Endothelial cell (in vitro differentiated cells): Measurements from ENCODE around the gene GNAZ. TPM values are rescaled to one million over a fixed set of nuclear protein-coding genes. Genes with fewer than 3 reads are reported as not detected.

Experiments
- DNase-seq: peaks from one replicate; pipeline ENCODE4 v3.0.0; 2021; ENCODE audit warnings: low spot score
- H3K27ac Mint-ChIP-seq: one replicate; pipeline ENCODE4 v1.8.0; 2021; ENCODE audit warnings: mixed read lengths, inconsistent platforms; ENCODE audit not compliant: unreplicated experiment
- H3K27me3 Mint-ChIP-seq: one replicate; pipeline ENCODE4 v1.8.0; 2021; ENCODE audit warnings: mild to moderate bottlenecking, moderate library complexity, mixed read lengths, inconsistent platforms; ENCODE audit not compliant: unreplicated experiment
- H3K36me3 Mint-ChIP-seq: one replicate; pipeline ENCODE4 v1.8.0; 2021; ENCODE audit warnings: mild to moderate bottlenecking, low read depth, mixed read lengths, inconsistent platforms; ENCODE audit not compliant: unreplicated experiment
- H3K4me1 Mint-ChIP-seq: one replicate; pipeline ENCODE4 v1.8.0; 2021; ENCODE audit warnings: mild to moderate bottlenecking, mixed read lengths, inconsistent platforms; ENCODE audit not compliant: unreplicated experiment
- H3K4me3 Mint-ChIP-seq: one replicate; pipeline ENCODE4 v1.8.0; 2021; ENCODE audit warnings: mild to moderate bottlenecking, mixed read lengths, inconsistent platforms; ENCODE audit not compliant: unreplicated experiment
- H3K9me3 Mint-ChIP-seq: one replicate; pipeline ENCODE4 v1.8.0; 2021; ENCODE audit warnings: mixed read lengths, inconsistent platforms; ENCODE audit not compliant: unreplicated experiment
- total RNA-seq: library from RNA; stranded (reverse); fragmentation: NEBNext Ultra II Directional; extraction: Animal tissue kit (Norgen Biotek cat#: 25700); gene quantifications from one replicate; pipeline ENCODE4 v1.2.1, GENCODE V29; 2021; ENCODE audit not compliant: unreplicated experiment
- TF ChIP-seq, protein P1 (sequence below): fragments of 200-600 bp; sonication (generic); IDR thresholded peaks from one replicate; pipeline ENCODE4 v1.5.0; 2021; ENCODE audit warnings: antibody characterized with exemption; ENCODE audit not compliant: unreplicated experiment

GNAZ gene
- total RNA-seq, 1 donor from 2014 or later, result 0.21 TPM

DNA sequence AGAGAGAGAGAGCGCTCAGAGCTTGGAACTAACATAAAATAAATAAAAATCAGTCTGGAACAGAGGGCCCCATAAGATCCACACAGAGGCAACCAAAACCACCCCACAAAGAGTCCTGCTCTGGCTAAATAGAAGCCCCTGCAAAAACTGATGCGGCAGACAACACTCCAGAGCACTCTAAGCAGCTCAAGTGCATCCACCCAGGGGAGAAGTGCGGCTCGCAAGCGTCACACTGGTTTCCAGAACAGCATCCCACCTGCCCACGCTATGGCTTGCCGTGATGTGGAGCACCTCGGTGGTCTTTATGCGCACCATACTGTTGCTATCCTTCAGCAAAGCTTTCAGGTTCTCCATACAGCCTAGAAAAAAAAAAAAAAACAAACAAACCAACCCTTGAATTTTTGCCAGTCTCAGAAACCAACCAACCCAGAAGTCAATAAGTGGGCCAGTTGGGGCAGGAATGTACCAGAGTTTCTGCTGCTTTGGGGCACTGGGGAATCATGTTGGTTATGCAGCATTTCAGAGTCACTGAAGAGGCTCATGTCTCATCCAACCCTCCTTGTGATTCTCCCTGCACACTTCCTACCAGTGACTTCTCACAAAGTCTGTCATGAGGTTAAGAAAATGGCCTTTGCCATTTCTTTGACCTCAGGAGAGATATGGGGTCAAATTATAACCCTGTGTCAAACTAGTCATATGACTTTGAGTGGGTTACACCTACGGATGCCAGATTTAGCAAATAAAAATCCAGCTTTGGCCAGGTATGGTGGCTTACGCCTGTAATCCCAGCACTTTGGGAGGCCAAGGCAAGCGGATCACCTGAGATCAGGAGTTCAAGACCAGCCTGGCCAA is 68.5 kb downstream of the GNAZ start:
- no peaks in the 10 kb centered on the region for H3K36me3 Mint-ChIP-seq
- H3K27me3 Mint-ChIP-seq, result peaks cover 9% of the 10 kb centered on the region
- DNase-seq, result no peak
- peaks cover 16% of the 10 kb centered on the region for H3K4me1 Mint-ChIP-seq
- no peak overlapping the region for H3K27ac Mint-ChIP-seq
- no peaks in the 10 kb centered on the region for H3K9me3 Mint-ChIP-seq
- no peak overlapping the region for H3K4me3 Mint-ChIP-seq
- TF ChIP-seq, protein P1, sequence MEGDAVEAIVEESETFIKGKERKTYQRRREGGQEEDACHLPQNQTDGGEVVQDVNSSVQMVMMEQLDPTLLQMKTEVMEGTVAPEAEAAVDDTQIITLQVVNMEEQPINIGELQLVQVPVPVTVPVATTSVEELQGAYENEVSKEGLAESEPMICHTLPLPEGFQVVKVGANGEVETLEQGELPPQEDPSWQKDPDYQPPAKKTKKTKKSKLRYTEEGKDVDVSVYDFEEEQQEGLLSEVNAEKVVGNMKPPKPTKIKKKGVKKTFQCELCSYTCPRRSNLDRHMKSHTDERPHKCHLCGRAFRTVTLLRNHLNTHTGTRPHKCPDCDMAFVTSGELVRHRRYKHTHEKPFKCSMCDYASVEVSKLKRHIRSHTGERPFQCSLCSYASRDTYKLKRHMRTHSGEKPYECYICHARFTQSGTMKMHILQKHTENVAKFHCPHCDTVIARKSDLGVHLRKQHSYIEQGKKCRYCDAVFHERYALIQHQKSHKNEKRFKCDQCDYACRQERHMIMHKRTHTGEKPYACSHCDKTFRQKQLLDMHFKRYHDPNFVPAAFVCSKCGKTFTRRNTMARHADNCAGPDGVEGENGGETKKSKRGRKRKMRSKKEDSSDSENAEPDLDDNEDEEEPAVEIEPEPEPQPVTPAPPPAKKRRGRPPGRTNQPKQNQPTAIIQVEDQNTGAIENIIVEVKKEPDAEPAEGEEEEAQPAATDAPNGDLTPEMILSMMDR, result no peak

DNA sequence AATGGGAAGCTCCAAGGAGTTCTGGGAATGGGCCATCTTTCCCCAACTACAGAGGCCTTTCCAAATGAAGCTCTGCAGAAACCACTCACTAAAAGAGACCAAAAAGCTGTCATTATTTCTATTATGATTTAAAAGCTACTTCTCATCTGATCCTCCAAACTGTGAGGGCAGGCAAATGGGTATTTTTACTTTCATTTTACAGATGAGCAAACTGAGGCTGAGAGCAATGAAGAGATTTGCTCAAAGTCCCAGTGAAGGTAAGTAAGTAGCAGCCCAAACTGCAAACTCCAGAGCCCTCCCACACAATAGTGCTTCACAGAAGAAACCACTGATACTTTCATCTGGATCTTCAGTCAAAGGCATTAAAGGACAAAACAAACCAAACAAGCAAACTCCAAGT is 70.1 kb downstream of the GNAZ start:
- no peak for DNase-seq
- Mint-ChIP-seq H3K4me1 (peaks cover 16% of the 10 kb centered on the region), H3K9me3 (no peaks in the 10 kb centered on the region), H3K27me3 (peaks cover 11% of the 10 kb centered on the region), H3K27ac (no peak overlapping the region), H3K4me3 (no peak overlapping the region), H3K36me3 (no peaks in the 10 kb centered on the region)
- TF ChIP-seq, protein P1, result no peak

DNA sequence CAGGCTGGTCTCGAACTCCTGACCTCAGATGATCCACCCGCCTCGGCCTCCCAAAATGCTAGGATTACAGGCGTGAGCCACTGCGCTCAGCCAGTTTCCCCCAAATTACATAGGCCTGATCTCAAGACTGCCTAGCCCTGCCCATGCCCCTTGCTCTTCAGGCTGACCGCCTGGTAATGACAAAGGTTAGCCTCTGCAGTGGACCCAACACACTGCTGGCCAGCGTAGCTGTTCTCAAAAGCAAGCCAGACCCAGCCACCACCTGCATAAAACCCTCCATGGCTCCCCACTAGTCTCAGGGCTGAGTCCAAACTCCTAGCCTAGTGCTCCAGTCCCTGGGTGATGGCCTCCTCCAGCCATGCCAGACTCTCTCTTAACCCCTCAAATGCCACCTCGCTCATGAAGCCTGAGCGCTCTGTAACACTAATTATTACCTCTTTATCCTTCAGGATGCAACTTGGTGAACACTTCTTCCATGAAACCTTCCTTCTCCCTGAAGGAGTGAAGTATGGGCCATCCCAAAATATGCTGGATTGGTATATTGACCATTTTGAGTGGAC is 72.3 kb downstream of the GNAZ start:
- Mint-ChIP-seq H3K9me3 (no peaks in the 10 kb centered on the region), H3K4me1 (peaks cover 19% of the 10 kb centered on the region), H3K4me3 (peak overlapping the region; percentile 66), H3K27me3 (peaks cover 11% of the 10 kb centered on the region), H3K36me3 (no peaks in the 10 kb centered on the region), H3K27ac (peak overlapping the region; percentile 90)
- TF ChIP-seq, protein P1, result no peak
- DNase-seq, result no peak

DNA sequence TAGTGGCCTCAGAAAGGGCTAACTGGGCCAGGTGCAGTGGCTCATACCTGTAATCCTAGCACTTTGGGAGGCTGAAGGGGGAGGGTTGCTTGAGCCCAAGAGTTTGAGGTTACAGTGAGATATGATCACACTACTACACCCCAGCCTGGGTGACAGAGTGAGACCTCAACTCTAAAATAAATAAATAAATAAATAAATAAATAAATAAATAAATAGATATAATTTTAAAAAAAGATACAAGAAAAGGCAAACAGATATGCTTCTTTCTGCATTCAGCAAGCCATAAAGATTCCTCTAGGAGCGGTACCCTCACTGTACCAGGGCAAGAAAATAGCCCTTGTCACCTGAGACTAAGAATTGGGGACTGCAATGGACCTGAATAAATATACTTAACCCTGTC is 72.8 kb downstream of the GNAZ start:
- peaks cover 19% of the 10 kb centered on the region for H3K4me1 Mint-ChIP-seq

More for the DNA sequence above, 72.8 kb downstream of the GNAZ start:
- Mint-ChIP-seq H3K27ac (peak overlapping the region; percentile 91), H3K36me3 (no peaks in the 10 kb centered on the region), H3K9me3 (no peaks in the 10 kb centered on the region), H3K27me3 (peaks cover 11% of the 10 kb centered on the region), H3K4me3 (no peak overlapping the region)
- TF ChIP-seq, protein P1, result no peak
- no peak for DNase-seq
